Ovary (tissue), 3 donors: Measurements from ENCODE around the gene REM2.

Source experiments
- EP300 ChIP-seq: sonication (generic); formaldehyde crosslinking; IDR thresholded peaks from one replicate; pipeline ENCODE4 v1.6.1; 2017; ENCODE audit warnings: antibody characterized with exemption
- TF ChIP-seq, protein P1 (sequence below), 3 donors: fragments of 450-650 bp in 2 of 3; fragments of 200-600 bp in 1 of 3; IDR thresholded peaks; one replicate each; pipeline versions ENCODE4 v1.5.1 to v1.8.0; 2016 to 2022; ENCODE audit warnings: antibody characterized with exemption in 3 of 3, mild to moderate bottlenecking in 1 of 3
- donor health status: DM: no; HTN: no; CAD: no.

DNA sequence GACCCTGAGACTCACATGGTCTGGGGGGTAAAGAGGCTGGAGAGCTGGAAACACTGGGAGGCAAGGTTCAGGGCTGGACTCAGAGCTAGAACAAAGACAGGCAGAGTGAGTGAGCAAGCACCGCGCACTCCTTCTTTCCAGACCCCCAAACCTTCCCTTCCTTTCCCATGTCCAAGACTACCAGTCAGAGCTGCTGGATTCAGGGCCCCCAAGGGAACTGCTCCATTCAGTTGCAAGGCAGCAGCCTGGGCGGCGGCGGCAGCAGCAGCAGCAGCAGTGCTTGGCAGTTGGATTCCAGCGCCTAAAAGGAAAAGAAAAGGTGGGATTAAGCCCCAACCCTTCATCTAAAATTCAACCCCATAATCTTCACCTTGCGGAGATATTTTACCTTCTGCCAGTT is 18.8 kb downstream of the REM2 start:
- TF ChIP-seq EP300 = no peak
- TF ChIP-seq, protein P1, sequence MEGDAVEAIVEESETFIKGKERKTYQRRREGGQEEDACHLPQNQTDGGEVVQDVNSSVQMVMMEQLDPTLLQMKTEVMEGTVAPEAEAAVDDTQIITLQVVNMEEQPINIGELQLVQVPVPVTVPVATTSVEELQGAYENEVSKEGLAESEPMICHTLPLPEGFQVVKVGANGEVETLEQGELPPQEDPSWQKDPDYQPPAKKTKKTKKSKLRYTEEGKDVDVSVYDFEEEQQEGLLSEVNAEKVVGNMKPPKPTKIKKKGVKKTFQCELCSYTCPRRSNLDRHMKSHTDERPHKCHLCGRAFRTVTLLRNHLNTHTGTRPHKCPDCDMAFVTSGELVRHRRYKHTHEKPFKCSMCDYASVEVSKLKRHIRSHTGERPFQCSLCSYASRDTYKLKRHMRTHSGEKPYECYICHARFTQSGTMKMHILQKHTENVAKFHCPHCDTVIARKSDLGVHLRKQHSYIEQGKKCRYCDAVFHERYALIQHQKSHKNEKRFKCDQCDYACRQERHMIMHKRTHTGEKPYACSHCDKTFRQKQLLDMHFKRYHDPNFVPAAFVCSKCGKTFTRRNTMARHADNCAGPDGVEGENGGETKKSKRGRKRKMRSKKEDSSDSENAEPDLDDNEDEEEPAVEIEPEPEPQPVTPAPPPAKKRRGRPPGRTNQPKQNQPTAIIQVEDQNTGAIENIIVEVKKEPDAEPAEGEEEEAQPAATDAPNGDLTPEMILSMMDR (IDR thresholded peaks at IDR 0.05) = no peak
